ENCODE results near the gene NR3C1.

NR3C1 gene

GRCh38 chr5:143425835-143426234 is 22.3 kb upstream of the NR3C1 start:
- H3K4me3 ChIP-seq (ENCODE audit: control insufficient read depth in 1 of 7, extremely low read depth in 1 of 7, insufficient read depth in 4 of 7, low read depth in 2 of 7, low read length in 6 of 7) = no peak overlapping the region
- WGBS (ENCODE audit: insufficient coverage) = 100% methylated on average over 1 of the region's 3 CpGs
- DNase-seq = no peak
- H3K27ac ChIP-seq (ENCODE audit: insufficient read depth in 1 of 2, low read depth in 1 of 2, low read length in 2 of 2, poor library complexity in 1 of 2, severe bottlenecking in 2 of 2) = no peak overlapping the region
- POLR2A ChIA-PET = no interaction called here
- no peaks in the 10 kb centered on the region for H3K9me3 ChIP-seq (ENCODE audit: control extremely low read depth in 1 of 5, control insufficient read depth in 4 of 5, insufficient read depth in 2 of 5, low read depth in 1 of 5, low read length in 4 of 5)
- no peaks in the 10 kb centered on the region for H3K36me3 ChIP-seq (ENCODE audit: control insufficient read depth in 4 of 4, insufficient read depth in 4 of 4, low read length in 3 of 4)
- no peaks in the 10 kb centered on the region for H3K27me3 ChIP-seq (replicated peaks in 2 of 5; ENCODE audit: control insufficient read depth in 4 of 5, insufficient read depth in 5 of 5, low read length in 4 of 5)
- CTCF ChIA-PET = no interaction called here
- H3K4me1 ChIP-seq (ENCODE audit: control extremely low read depth in 1 of 4, control insufficient read depth in 4 of 4, insufficient read depth in 4 of 4, low read length in 3 of 4) = no peaks in the 10 kb centered on the region

DNA sequence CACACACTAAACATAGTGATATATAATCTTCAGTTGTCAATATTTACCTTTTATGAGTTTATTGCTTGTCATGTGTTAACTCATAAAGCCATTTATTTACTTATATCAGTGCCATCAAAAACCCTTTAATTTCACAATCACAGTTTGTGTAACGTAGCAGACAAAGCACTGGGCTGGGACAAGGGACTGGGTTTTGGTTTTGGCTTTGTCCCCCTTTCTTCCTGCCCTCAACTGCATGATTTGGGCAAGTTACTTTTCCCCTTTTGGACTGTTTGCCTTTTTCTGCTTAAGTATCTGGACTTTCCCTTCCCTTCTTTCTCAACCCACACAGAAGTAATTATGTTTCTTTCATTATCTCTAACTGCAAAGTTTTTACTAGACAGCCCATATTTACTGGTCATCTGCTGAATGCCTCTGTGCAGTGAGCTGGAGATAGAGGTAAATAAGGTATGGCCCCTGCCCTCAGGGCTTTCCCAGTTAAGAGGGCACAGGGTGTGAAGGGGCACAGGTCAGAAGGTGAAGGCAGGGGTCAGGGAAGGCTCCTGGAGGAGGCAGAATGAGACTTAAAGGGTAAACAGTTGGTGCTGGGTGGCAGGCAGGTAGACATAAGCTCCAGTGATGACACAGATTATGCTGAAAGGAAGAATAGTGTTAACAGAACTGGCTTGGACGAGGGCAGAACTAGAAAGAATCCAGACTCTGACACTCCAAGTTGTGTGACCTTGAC is 14.8 kb upstream of the NR3C1 start:
- Histone ChIP-seq H3K4me3 (ENCODE audit: control insufficient read depth in 1 of 7, extremely low read depth in 1 of 7, insufficient read depth in 4 of 7, low read depth in 2 of 7, low read length in 6 of 7) (no peak overlapping the region), H3K27ac (ENCODE audit: insufficient read depth in 1 of 2, low read depth in 1 of 2, low read length in 2 of 2, poor library complexity in 1 of 2, severe bottlenecking in 2 of 2) (no peak overlapping the region), H3K36me3 (ENCODE audit: control insufficient read depth in 4 of 4, insufficient read depth in 4 of 4, low read length in 3 of 4) (no peaks in the 10 kb centered on the region), H3K9me3 (ENCODE audit: control extremely low read depth in 1 of 5, control insufficient read depth in 4 of 5, insufficient read depth in 2 of 5, low read depth in 1 of 5, low read length in 4 of 5) (no peaks in the 10 kb centered on the region), H3K27me3 (replicated peaks in 2 of 5; ENCODE audit: control insufficient read depth in 4 of 5, insufficient read depth in 5 of 5, low read length in 4 of 5) (no peaks in the 10 kb centered on the region), H3K4me1 (ENCODE audit: control extremely low read depth in 1 of 4, control insufficient read depth in 4 of 4, insufficient read depth in 4 of 4, low read length in 3 of 4) (peaks cover 0 to 3% (median 0%) of the 10 kb centered on the region in 4 experiments)
- no peak for DNase-seq
- CTCF ChIA-PET = no interaction called here
- WGBS (ENCODE audit: insufficient coverage) = 95% methylated on average over 2 of the region's 2 CpGs
- POLR2A ChIA-PET = no interaction called here

GRCh38 chr5:143417503-143418139 is 14.1 kb upstream of the NR3C1 start:
- H3K9me3 ChIP-seq (ENCODE audit: control extremely low read depth in 1 of 5, control insufficient read depth in 4 of 5, insufficient read depth in 2 of 5, low read depth in 1 of 5, low read length in 4 of 5) = no peaks in the 10 kb centered on the region
- H3K4me3 ChIP-seq (ENCODE audit: control insufficient read depth in 1 of 7, extremely low read depth in 1 of 7, insufficient read depth in 4 of 7, low read depth in 2 of 7, low read length in 6 of 7) = no peak overlapping the region
- ChIA-PET CTCF (no interaction called here), POLR2A (no interaction called here)
- no peaks in the 10 kb centered on the region for H3K36me3 ChIP-seq (ENCODE audit: control insufficient read depth in 4 of 4, insufficient read depth in 4 of 4, low read length in 3 of 4)
- no peaks in the 10 kb centered on the region for H3K27me3 ChIP-seq (replicated peaks in 2 of 5; ENCODE audit: control insufficient read depth in 4 of 5, insufficient read depth in 5 of 5, low read length in 4 of 5)
- peaks cover 0 to 3% (median 0%) of the 10 kb centered on the region in 4 experiments for H3K4me1 ChIP-seq (ENCODE audit: control extremely low read depth in 1 of 4, control insufficient read depth in 4 of 4, insufficient read depth in 4 of 4, low read length in 3 of 4)
- whole genome bisulfite sequencing (ENCODE audit: insufficient coverage) = 100% methylated on average over 1 of the region's 4 CpGs
- no peak for DNase-seq
- H3K27ac ChIP-seq (ENCODE audit: insufficient read depth in 1 of 2, low read depth in 1 of 2, low read length in 2 of 2, poor library complexity in 1 of 2, severe bottlenecking in 2 of 2) = no peak overlapping the region

DNA sequence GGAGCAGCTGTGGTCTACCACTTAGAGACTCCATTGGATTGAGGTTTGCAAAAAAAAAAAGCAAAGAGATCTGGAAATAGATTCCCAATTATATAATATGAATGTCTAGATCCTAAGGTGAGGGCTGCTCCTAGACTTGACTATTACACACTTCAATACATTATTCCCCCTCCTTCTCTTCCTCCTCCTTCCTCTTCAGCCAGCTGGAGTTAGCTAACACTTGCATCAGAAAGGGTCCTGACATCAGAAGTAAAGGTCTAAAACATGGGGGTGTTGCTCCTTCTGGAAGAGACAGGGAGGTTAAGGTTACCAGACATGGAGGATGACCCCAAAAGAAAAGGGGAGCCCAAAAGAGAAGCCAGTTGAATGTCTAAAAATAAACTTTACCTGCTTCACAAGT is 12.9 kb upstream of the NR3C1 start:
- DNase-seq = no peak
- Histone ChIP-seq H3K36me3 (ENCODE audit: control insufficient read depth in 4 of 4, insufficient read depth in 4 of 4, low read length in 3 of 4) (no peaks in the 10 kb centered on the region), H3K9me3 (ENCODE audit: control extremely low read depth in 1 of 5, control insufficient read depth in 4 of 5, insufficient read depth in 2 of 5, low read depth in 1 of 5, low read length in 4 of 5) (no peaks in the 10 kb centered on the region), H3K4me3 (ENCODE audit: control insufficient read depth in 1 of 7, extremely low read depth in 1 of 7, insufficient read depth in 4 of 7, low read depth in 2 of 7, low read length in 6 of 7) (no peak overlapping the region), H3K27me3 (replicated peaks in 2 of 5; ENCODE audit: control insufficient read depth in 4 of 5, insufficient read depth in 5 of 5, low read length in 4 of 5) (no peaks in the 10 kb centered on the region), H3K4me1 (ENCODE audit: control extremely low read depth in 1 of 4, control insufficient read depth in 4 of 4, insufficient read depth in 4 of 4, low read length in 3 of 4) (peaks cover 0 to 3% (median 0%) of the 10 kb centered on the region in 4 experiments), H3K27ac (ENCODE audit: insufficient read depth in 1 of 2, low read depth in 1 of 2, low read length in 2 of 2, poor library complexity in 1 of 2, severe bottlenecking in 2 of 2) (no peak overlapping the region)
- ChIA-PET POLR2A (no interaction called here), CTCF (no interaction called here)

- no peaks in the 10 kb centered on the region for H3K27me3 ChIP-seq (replicated peaks in 2 of 5; ENCODE audit: control insufficient read depth in 4 of 5, insufficient read depth in 5 of 5, low read length in 4 of 5)
- DNase-seq = no peak
- ChIA-PET POLR2A (no interaction called here), CTCF (interaction anchor here (1.0 kb wide), 1 partner anchor 133 kb away, joined by 3 read pairs; no protein-coding TSS in a partner anchor)
- H3K9me3 ChIP-seq (ENCODE audit: control extremely low read depth in 1 of 5, control insufficient read depth in 4 of 5, insufficient read depth in 2 of 5, low read depth in 1 of 5, low read length in 4 of 5) = no peaks in the 10 kb centered on the region
- no peak overlapping the region for H3K4me3 ChIP-seq (ENCODE audit: control insufficient read depth in 1 of 7, extremely low read depth in 1 of 7, insufficient read depth in 4 of 7, low read depth in 2 of 7, low read length in 6 of 7)
- WGBS (ENCODE audit: insufficient coverage) = 97% methylated on average over 3 of the region's 4 CpGs
- no peak overlapping the region for H3K27ac ChIP-seq (ENCODE audit: insufficient read depth in 1 of 2, low read depth in 1 of 2, low read length in 2 of 2, poor library complexity in 1 of 2, severe bottlenecking in 2 of 2)
- H3K36me3 ChIP-seq (ENCODE audit: control insufficient read depth in 4 of 4, insufficient read depth in 4 of 4, low read length in 3 of 4) = no peaks in the 10 kb centered on the region
- peaks cover 0 to 3% (median 0%) of the 10 kb centered on the region in 4 experiments for H3K4me1 ChIP-seq (ENCODE audit: control extremely low read depth in 1 of 4, control insufficient read depth in 4 of 4, insufficient read depth in 4 of 4, low read length in 3 of 4)
These were observed 10.6 kb upstream of the NR3C1 start for GRCh38 chr5:143413958-143414669.

DNA sequence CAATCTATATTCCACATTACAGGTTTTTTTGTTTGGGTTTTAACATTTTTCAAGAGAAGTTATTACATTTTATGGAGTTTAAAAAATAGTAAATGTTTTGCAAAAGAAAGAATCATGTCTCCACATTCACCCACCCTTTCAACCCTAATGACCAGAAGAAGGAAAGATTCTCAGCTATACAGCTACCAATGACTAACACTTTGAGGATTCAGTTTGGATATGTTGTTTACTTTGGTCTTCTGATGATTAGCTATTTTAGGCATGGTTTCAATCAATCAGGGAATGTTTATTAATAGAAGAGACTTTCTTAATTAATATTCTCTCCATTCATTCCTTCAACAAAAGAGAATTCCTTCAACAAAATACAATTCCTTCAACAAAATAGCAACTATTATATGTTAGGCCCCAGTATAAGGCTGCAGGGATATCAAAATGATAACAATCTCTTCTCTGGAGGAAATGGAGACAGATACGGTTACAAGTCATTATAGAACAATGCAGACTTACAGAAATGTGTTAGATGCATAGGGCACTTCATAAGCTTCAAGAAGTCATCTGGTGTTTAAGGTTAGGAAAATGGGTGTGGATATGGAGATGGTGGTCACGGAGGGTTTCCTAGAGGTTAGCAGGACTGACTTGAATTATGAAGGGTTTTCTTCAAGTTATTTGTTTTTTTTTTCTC is 9.3 kb upstream of the NR3C1 start:
- POLR2A ChIA-PET = no interaction called here
- CTCF ChIA-PET = interaction anchor here (0.8 to 1.0 kb wide), 2 partner anchors 29 to 132 kb away, joined by 3 read pairs; no protein-coding TSS in a partner anchor
- H3K27ac ChIP-seq (ENCODE audit: insufficient read depth in 1 of 2, low read depth in 1 of 2, low read length in 2 of 2, poor library complexity in 1 of 2, severe bottlenecking in 2 of 2) = no peak overlapping the region
- no peak overlapping the region for H3K4me3 ChIP-seq (ENCODE audit: control insufficient read depth in 1 of 7, extremely low read depth in 1 of 7, insufficient read depth in 4 of 7, low read depth in 2 of 7, low read length in 6 of 7)
- no peaks in the 10 kb centered on the region for H3K36me3 ChIP-seq (ENCODE audit: control insufficient read depth in 4 of 4, insufficient read depth in 4 of 4, low read length in 3 of 4)
- DNase-seq = no peak
- H3K9me3 ChIP-seq (ENCODE audit: control extremely low read depth in 1 of 5, control insufficient read depth in 4 of 5, insufficient read depth in 2 of 5, low read depth in 1 of 5, low read length in 4 of 5) = no peaks in the 10 kb centered on the region
- peaks cover 0 to 3% (median 0%) of the 10 kb centered on the region in 4 experiments for H3K4me1 ChIP-seq (ENCODE audit: control extremely low read depth in 1 of 4, control insufficient read depth in 4 of 4, insufficient read depth in 4 of 4, low read length in 3 of 4)
- 83% methylated on average over 1 of the region's 2 CpGs for WGBS (ENCODE audit: insufficient coverage)
- H3K27me3 ChIP-seq (replicated peaks in 2 of 5; ENCODE audit: control insufficient read depth in 4 of 5, insufficient read depth in 5 of 5, low read length in 4 of 5) = no peaks in the 10 kb centered on the region
